HG03066 (cell line): Measurements from ENCODE around the gene SLX9.

Source experiments
- ATAC-seq: cut with Tn5 transposase; IDR thresholded peaks from one replicate; pipeline ENCODE4 v1.9.1; 2021; ENCODE audit warnings: low read depth; ENCODE audit not compliant: unreplicated experiment

The SLX9 gene

GRCh38 chr21:44913425-44914175 lies 26.2 kb upstream of the SLX9 start:
- no peak for ATAC-seq

DNA sequence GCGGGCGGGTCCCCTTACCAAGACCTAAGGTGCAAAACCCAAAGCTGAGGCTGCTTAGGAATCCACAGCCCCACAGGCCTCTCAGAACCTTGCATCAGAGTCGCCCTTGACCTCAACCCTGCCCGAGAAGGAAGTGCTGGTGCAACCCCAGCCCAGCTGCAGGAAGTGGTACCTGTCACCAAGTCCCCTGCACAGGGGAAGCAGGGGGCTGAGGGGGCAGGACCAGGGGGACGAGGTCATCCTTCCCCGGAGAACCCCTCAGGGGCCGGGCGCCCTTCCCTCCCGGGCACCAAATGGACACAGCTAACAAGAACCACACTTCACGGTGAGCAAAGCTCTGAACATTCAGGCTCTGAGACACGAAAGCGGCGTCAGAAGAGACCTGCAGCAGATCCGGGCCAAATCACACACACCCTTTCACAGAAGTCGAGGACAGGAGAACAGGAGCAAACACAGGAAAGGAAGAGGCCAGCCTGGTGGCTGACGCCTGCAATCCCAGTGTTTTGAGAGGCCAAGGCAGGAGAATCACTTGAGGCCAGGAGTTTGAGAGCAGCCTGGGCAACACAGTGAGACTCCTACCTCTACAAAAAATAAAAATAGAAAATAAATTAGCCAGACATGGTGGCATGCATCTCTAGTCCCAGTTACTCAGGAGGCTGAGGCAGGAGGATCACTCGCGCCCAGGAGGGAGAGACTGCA lies 25.5 kb upstream of the SLX9 start:
- no peak for ATAC-seq

DNA sequence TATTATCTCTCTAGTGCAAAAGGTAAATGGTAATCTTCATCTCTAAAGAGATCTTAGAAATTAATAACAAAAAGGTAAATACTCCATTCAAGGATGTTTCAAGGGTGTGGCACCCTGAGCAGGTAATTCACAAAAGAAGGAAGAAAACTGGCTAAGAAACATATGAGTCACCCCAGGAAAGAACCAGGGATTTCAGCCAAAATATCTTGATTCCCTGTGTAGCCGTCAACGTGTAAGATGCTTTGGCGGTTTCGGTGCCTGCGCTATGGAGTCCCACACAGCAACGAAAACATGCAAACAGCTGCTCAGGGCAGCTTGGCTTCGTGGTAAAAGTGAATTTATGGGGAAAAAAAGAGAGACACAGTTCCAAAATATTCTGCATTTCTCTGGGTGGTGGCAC lies 22.9 kb upstream of the SLX9 start:
- no peak for ATAC-seq

DNA sequence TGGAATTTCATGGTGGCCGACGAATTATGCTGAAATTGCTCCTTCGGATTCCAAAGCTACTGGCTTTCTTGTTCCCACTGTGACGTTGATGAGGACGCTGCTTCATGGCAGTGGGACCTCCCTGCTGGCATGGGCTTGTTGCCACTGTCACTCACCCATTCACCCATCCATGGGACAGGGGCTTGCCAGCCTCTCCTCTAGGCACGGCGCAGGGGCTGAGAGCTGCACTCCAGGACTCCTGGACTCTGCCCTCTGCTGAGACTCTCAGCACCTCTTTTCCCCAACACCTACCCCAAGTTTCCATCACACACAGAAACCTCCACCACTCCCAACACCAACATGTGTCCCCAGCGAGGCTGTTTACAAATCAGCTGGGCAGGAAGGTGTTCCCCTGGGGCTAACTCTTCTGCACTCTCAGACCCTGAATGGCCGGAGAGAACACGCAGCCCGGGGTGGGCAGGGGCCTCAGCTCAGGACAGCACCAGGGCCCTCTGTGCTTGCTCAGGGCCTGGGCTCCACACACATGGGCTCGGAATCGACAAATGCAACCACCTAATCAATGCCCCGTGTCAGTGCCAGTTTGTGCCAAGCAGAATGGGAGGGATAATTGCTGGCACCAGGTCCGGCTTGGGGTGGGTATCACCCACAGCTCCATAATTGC lies 22.3 kb upstream of the SLX9 start:
- ATAC-seq, result no peak

DNA sequence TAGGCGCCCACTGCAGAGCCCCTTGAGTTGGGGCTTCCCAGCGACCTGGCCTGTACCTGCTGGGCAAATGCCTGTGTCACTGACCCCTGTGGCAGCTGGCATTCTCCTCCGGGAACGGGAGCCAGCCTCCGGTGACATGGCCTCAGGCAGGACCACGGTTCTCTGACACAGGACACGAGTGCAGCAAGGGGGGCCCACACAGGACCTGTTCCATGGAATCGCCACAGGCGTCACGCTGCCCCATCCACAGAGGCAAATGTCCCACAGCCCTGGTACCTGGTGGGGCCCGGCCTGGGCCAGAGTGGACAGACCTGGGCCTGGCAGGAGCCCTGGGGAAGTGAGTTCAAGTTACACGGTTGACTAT lies 21.7 kb upstream of the SLX9 start:
- no peak for ATAC-seq

DNA sequence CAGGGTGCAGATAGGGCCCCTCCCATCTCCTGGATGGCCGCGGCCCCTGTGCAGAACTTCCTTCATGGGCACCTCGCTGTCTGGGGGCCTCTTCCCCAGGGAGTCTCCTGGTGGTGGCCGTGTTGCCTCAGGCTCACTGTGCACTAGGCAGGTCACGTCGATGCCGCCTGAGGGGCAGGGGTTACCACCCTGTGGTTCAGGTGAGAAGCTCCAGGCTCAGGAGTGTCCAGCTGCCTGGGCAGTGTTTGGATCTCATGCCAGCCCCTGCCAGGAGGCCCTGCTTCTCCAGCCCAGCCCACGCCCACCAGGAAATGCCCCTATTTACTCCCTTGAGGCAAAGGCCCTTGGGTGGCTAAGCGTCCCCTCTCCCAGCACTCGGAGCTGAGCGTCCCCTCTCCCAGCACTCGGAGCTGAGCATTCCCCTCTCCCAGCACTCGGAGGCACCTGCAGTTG lies 21.2 kb upstream of the SLX9 start:
- no peak for ATAC-seq

- no peak for ATAC-seq
These were observed 20.5 kb upstream of the SLX9 start for GRCh38 chr21:44919111-44919912.

GRCh38 chr21:44919913-44920693 lies 19.7 kb upstream of the SLX9 start:
- no peak for ATAC-seq

DNA sequence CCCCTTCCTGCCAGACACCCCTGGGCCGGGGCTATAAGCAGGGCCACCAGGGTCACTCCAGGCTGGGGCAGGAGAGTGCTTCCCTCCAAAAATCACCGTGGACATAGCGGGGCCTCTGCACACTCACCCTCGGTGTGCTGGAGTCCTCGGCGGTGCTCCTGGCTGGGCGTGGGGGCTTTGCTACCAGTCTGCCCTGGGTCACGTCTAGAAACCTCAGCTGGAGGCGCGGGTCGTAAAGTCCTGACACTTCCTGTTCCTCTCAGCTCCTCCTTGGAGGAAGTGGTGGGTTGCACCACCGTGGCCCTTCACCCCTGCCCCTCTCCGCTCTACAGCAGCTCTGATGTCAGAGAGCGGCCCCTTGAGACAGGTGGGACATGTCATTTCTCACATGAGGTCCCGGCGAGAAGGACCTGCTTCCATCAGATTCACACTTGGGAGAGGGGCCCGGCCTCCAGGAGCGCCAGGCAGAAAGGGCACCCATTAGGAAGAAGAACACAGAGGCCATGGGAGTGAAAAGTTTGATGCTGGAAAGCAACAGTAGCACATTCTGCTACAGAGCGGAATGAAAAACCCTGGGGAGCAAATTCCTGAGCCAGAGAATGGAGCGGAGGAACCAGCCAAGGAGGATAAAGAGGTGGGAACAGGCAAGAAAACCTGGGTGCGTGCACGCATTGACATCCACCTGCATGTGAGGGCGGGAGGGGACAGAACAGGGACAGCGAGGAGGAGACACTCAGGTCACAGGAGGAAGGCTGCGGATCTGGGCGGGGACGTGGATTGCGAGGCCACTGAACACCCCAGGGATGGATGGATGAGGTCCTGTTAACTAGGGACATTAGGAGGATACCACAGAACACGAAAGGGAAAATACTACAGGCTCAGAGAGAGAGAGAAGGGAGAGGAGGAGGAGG lies 18.9 kb upstream of the SLX9 start, which contains the start of gene ITGB2:
Gene ITGB2, minus strand, starts transcription at position 206 of the 911 bp plus-strand sequence. CDS start 10,117 bp downstream, outside the sequence.
- peak; percentile 64 for ATAC-seq

DNA sequence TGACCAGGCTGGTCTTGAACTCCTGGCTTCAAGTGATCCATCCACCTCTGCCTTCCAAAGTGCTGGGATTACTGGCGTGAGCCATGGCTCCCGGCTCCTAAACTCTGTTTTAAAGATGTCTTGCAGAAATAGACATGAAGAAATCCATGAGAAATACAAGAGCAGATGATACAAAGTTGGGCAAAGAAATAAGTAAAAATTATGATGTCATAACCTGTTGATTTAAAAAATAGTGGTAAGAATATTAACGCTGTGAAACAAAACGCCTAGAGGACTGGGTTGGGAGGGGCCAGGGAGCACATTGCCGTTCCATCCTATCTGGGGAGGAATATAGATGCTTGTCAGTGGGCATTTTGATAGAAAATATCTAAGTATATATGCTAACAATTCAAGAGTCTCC lies 17.9 kb upstream of the SLX9 start:
- ATAC-seq, result no peak

DNA sequence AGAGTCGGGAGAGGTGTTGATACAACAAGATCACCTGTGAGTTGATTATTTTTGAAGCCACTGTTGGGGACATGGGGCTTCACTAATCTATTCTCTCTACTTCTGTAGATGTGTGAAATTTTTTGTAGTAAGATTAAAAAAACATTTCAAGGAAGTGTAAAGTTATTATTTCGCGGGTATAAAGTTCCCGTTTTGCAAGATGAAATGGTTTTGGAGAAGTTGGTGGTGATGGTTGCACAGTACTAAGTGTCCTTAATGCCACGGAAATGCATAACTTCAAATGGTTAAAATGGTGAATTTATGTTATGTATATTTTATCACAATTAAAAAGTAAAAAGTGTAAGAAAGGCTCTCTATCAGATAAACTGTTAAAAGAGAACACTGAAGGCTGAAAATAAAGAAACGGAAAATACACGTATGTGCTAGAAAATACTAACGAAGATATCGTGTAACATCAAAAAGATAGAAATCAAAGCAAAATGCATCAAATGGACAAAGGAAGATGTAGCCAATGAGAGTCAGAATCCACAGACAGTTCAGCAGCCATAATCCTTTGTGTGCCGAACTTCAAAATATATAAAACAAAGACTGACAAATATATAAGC lies 16.2 kb upstream of the SLX9 start:
- no peak for ATAC-seq

- no peak for ATAC-seq
These were observed 15.0 kb upstream of the SLX9 start for GRCh38 chr21:44924606-44925377.

GRCh38 chr21:44925378-44925755 lies 14.5 kb upstream of the SLX9 start:
- no peak for ATAC-seq

DNA sequence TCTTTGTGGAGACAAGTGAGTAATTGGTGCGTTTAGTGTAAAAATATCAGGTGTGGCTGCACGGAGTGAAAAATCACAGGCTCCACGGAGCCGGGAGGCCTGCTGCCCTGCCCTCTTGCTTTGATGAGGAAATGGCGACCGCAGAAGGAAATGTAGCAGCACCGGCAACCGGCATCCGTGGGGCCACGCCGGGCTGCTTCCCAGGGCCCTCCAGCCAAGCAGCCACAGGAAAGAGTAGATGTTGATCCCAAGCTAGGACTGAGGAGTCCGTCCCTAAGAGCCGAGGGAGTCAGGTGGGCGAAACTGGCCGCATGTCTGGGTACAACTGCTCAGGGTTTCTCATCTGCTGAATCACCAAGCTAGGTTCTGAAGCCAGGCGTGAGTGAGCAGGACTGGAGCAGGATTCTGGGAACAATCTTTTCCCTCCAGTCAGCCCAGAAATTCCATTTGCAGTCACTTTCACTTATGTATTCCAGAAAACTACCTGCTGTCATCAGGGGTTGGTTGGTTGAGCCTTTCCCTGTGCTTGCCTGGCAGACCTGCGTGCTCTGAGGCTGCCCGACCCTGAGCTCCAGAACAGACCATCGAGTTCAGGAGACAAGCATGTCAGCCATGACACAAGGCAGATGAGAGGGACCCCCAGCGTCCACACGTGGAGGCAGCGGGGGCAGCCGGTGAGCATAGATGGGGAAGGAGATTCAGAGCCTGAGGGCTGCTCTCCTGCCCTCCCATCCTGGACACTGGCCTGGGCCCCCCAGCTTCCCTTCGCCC lies 13.3 kb upstream of the SLX9 start:
- ATAC-seq, result no peak

- no peak for ATAC-seq
These were observed 12.6 kb upstream of the SLX9 start for GRCh38 chr21:44927259-44927586.

- peak; percentile 38 for ATAC-seq
These were observed 12.0 kb upstream of the SLX9 start for GRCh38 chr21:44927587-44928461.
